IPS-15b (cell line): ENCODE measurements around the gene RAD51B.

Experiments used
- H3K27me3 ChIP-seq: one replicate; pipeline ENCODE4 v1.6.1; 2013; ENCODE audit warnings: low read length; ENCODE audit not compliant: control insufficient read depth, insufficient read depth
- H3K36me3 ChIP-seq: one replicate; pipeline ENCODE4 v1.6.1; 2013; ENCODE audit warnings: low read length; ENCODE audit not compliant: control insufficient read depth, insufficient read depth
- H3K4me1 ChIP-seq: one replicate; pipeline ENCODE4 v1.6.1; 2013; ENCODE audit warnings: mild to moderate bottlenecking, low read length; ENCODE audit not compliant: control insufficient read depth, insufficient read depth
- H3K4me3 ChIP-seq: one replicate; pipeline ENCODE4 v1.5.1; 2013; ENCODE audit warnings: low read depth, low read length
- H3K9ac ChIP-seq: one replicate; pipeline ENCODE4 v1.6.1; 2013; ENCODE audit warnings: low read depth, mild to moderate bottlenecking, low read length
- H3K9me3 ChIP-seq: one replicate; pipeline ENCODE4 v1.6.1; 2013; ENCODE audit warnings: mild to moderate bottlenecking, low read length; ENCODE audit not compliant: control insufficient read depth, insufficient read depth

Gene RAD51B

DNA sequence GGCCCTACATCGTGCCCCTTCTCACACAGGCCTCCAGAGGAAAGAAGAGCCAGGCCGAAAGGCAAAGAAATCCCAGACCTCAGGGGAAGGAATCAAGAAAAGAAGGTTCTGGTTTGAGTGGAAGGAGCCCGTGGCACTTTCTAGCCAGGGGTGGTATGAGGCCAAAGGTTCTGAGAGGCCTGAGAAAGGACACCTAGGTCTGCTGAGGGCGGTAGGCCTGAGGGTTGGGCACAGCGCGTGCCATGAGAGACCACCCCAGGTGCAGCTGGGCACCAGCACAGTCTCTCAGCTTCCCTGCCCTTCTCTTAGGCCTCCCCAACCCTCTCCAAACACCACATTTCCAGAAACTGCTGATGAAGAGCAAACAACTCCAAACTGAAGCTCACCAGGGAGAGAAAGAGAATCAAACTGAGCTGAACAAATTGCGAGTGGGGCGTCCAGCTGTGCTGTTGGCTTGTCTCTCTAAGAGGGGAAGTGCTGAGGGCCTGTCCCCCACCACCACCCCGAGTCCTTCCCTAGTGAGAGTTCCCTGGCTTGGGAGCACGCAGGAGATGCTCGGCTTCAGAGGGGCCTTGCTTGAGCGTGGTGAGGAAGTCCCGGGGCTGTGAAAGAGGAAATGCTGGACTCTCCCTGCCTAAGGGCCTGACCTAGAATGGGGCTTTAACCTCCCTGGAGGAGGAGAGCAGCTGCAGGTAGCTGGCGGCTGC is 788.4 kb downstream of the RAD51B start:
- no peaks in the 10 kb centered on the region for H3K9me3 ChIP-seq
- H3K9ac ChIP-seq, result no peak overlapping the region
- no peaks in the 10 kb centered on the region for H3K36me3 ChIP-seq
- H3K4me3 ChIP-seq, result no peak overlapping the region
- H3K4me1 ChIP-seq, result peaks cover 3% of the 10 kb centered on the region
- H3K27me3 ChIP-seq, result no peaks in the 10 kb centered on the region

GRCh38 chr14:68608574-68608962 is 789.0 kb downstream of the RAD51B start:
- Histone ChIP-seq H3K9me3 (no peaks in the 10 kb centered on the region), H3K4me3 (no peak overlapping the region), H3K36me3 (no peaks in the 10 kb centered on the region), H3K9ac (no peak overlapping the region), H3K27me3 (no peaks in the 10 kb centered on the region), H3K4me1 (peaks cover 3% of the 10 kb centered on the region)

GRCh38 chr14:68609012-68609411 is 789.4 kb downstream of the RAD51B start:
- Histone ChIP-seq H3K9ac (no peak overlapping the region), H3K27me3 (no peaks in the 10 kb centered on the region), H3K4me3 (no peak overlapping the region), H3K4me1 (peaks cover 3% of the 10 kb centered on the region), H3K36me3 (no peaks in the 10 kb centered on the region), H3K9me3 (no peaks in the 10 kb centered on the region)

DNA sequence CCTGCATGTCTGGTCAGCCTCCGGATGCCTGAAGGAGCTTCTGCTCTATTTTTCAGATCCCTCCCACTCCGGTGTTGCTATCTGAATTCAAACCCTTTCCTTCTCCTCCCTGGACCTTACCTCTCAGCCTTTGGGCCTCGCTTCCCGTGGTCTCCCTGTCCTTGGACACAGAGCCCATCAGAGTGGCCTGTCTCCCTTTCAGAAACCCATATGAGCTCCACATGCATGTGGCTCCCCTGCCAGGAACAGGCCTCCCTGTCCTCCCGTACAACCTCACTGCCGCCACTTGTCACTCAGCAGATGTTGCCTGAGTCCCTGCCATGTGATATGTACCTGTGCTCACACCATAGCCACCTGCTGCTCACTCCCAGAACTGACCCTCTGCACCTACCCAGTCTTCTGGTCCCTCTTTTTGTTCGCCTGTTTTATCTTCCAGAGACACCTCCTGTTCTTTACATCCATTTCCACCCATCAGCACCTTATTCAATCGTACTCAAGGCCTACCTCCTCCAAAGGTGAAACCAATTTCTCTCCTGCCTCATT is 790.7 kb downstream of the RAD51B start:
- H3K9me3 ChIP-seq, result no peaks in the 10 kb centered on the region
- no peak overlapping the region for H3K9ac ChIP-seq
- no peak overlapping the region for H3K4me3 ChIP-seq
- peaks cover 3% of the 10 kb centered on the region for H3K4me1 ChIP-seq
- H3K36me3 ChIP-seq, result no peaks in the 10 kb centered on the region
- no peaks in the 10 kb centered on the region for H3K27me3 ChIP-seq

GRCh38 chr14:68611599-68611998 is 792.0 kb downstream of the RAD51B start:
- Histone ChIP-seq H3K27me3 (no peaks in the 10 kb centered on the region), H3K4me1 (peaks cover 3% of the 10 kb centered on the region)

DNA sequence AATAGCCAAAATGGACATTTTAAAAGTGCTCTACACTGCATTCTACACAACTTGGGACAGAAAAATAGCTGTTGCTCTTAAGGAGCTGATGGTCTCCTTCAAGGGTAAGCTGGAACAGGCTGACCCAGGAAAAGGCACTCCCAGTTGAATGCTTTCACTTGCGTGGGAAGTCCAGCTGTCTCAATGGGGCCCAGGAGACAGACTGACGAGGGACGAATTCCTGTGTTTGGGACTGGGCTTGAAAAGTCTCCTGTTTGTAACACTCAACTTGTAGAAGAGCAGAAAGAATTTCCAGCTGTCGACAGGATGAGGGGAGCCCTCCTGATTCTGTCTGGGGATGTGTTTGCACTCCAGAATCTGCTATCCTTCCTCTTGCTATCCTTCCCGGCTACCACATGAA is 792.5 kb downstream of the RAD51B start:
- peaks cover 5% of the 10 kb centered on the region for H3K9me3 ChIP-seq
- H3K9ac ChIP-seq, result no peak overlapping the region
- no peaks in the 10 kb centered on the region for H3K36me3 ChIP-seq
- peaks cover 2% of the 10 kb centered on the region for H3K4me1 ChIP-seq
- no peak overlapping the region for H3K4me3 ChIP-seq
- H3K27me3 ChIP-seq, result no peaks in the 10 kb centered on the region

More at GRCh38 chr14:68611599-68611998, 792.0 kb downstream of the RAD51B start:
- H3K9me3 ChIP-seq, result peaks cover under 1% of the 10 kb centered on the region
- no peak overlapping the region for H3K4me3 ChIP-seq
- no peak overlapping the region for H3K9ac ChIP-seq
- no peaks in the 10 kb centered on the region for H3K36me3 ChIP-seq

DNA sequence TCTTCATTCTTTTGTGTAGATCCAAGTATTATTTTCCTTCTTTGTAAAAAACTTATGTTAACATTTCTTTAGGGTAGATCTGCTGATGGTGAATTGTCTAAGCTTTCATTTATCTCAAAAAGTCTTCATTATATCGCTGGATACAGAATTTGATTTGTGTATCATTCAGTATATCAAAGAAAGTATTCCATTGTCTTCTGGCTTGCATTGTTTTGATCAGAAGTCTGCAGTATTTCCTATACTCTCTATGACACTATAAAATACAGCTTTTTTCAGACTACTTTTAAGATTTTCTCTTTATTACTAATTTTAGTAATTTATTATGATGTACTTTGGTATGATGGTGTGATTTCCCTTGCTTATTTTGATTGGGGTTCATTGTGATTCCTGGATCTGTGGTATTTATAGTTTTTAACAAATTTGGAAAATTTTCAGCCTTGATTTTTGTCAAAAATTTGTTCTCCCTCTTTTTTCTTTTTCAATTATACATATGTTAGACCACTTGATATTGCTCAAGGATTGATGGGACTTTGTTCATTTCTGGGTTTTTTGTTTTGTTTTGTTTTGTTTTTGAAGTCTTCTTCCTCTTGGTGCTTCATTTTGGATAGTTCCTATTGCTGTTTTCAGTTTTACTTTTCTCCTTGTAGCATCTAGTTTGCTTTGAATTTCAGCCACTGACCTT is 796.8 kb downstream of the RAD51B start:
- no peak overlapping the region for H3K9ac ChIP-seq
- H3K36me3 ChIP-seq, result no peaks in the 10 kb centered on the region
- H3K4me3 ChIP-seq, result no peak overlapping the region
- H3K9me3 ChIP-seq, result peaks cover 8% of the 10 kb centered on the region
- H3K4me1 ChIP-seq, result no peaks in the 10 kb centered on the region
- no peaks in the 10 kb centered on the region for H3K27me3 ChIP-seq

DNA sequence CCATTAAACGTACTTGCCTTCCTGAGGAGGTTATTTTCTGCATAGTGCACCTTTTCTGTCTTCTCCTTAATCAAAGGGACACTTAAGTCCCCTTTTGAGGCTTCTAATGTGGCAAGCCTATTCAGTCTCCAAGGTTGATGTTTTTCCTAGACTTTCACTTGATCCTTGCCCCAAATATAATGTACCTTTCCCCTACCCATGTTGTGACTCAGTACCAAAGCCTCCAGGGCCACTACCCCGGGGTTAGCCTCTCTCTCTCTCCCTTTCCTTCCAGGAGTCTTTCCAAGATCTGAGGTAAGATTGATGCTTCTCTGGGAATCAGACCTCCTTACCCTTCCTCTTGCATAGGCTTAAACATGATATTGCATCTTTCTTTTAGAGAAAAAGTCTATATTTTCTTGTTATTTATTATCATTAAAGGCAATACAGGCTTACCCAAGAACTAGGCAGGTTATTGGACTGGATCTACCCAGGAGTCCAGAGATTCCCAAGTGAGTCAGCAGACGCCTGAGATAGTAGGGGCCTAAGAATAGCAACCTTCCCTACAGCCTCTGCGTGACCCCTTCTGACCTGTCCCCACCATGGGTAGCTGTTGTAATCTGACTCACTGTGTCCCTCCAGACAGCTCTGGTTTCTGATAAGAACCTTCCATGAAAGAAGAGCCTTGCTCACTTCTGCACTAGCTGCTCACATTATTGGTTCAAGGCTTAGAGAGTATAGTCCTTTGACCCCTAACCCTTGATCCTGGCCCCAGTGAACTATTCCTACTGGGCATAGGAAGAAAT is 800.4 kb downstream of the RAD51B start:
- no peaks in the 10 kb centered on the region for H3K27me3 ChIP-seq
- no peaks in the 10 kb centered on the region for H3K4me1 ChIP-seq
- peaks cover 8% of the 10 kb centered on the region for H3K9me3 ChIP-seq
- no peaks in the 10 kb centered on the region for H3K36me3 ChIP-seq
- H3K4me3 ChIP-seq, result no peak overlapping the region
- no peak overlapping the region for H3K9ac ChIP-seq

DNA sequence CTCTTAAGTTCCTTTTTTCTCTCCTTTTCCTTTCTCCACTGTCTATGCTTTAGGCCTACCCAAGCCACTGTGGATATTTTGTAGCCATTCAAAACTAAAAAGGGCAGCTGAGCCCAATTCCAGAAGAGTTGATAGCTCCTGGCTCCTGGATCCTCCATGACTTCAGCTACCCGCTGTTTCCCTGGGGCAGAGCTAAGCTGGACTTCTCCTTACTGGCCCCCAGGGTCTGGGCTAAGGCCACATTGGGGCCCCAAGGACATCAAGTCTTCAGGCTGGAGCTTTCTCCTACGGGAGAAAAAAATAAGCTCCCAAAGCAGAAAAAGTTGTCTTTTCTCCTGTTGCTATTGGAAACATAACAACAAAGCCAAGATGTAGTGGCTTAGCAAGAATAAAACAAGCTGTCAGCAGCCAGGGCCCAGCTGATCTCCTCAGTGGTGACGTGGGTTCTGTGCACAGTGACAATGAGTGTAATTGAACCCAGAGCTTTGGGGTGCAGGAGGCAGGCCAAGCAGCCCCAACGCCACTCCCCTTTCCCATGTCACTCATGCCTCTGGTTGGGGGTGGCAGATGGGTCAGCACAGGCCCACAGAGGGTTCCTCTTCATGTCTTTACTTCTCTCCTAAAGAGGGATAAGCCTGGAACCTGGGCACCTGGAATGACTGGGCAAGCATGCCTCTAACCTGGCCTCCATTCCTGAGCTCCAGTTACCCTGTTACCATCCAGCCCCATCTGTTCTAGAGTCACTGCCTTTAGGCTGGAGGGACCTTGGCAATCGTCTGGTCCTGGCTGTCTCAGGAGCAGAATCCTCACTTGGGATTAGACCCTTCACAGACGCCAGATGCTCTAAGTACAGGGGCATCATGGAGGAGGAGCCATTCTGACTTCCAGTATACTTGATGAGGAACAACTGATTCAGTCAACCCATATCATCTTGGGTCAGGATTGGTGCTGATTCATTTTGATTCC is 802.1 kb downstream of the RAD51B start:
- Histone ChIP-seq H3K4me3 (no peak overlapping the region), H3K9ac (no peak overlapping the region), H3K36me3 (no peaks in the 10 kb centered on the region), H3K27me3 (no peaks in the 10 kb centered on the region), H3K4me1 (no peaks in the 10 kb centered on the region), H3K9me3 (peaks cover 6% of the 10 kb centered on the region)

GRCh38 chr14:68622856-68623255 is 803.3 kb downstream of the RAD51B start:
- Histone ChIP-seq H3K4me3 (no peak overlapping the region), H3K27me3 (peaks cover 2% of the 10 kb centered on the region), H3K4me1 (no peaks in the 10 kb centered on the region), H3K9ac (no peak overlapping the region), H3K9me3 (no peaks in the 10 kb centered on the region), H3K36me3 (no peaks in the 10 kb centered on the region)

- Histone ChIP-seq H3K4me1 (no peaks in the 10 kb centered on the region), H3K9me3 (no peaks in the 10 kb centered on the region), H3K27me3 (peaks cover 2% of the 10 kb centered on the region), H3K4me3 (no peak overlapping the region), H3K36me3 (no peaks in the 10 kb centered on the region), H3K9ac (no peak overlapping the region)
These were observed 803.7 kb downstream of the RAD51B start for GRCh38 chr14:68623307-68623706.
